ENCODE measurements around the gene TTC19. TPM values are rescaled to one million over a fixed set of nuclear protein-coding genes. Genes with fewer than 3 reads are reported as not detected.

TTC19 gene
- total RNA-seq, 1 experiment from 2014 or later: 20.2 TPM

DNA sequence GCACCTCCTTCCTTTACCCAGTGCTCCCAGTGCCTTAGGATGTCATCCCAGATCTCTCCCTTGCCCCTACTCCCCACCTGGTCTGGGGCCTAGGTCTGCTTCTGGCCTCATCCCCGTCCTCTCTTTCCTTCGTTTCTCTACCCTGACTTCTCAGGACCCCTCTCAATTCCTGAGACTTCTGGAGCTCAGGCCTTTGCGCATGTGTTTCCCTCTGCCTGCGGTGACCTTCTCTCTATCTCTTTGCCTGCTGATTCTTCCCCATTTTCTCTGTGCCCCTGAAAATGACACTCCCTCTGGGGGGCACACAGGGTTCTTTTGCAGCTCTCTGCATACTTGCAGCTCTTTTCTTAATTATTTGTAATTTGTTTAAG, 41.2 kb upstream of the TTC19 start:
- no TSS peak for BruUV-seq (replicated peaks)
- H3K27me3 Mint-ChIP-seq (ENCODE audit: insufficient read depth, unreplicated experiment): no peaks in the 10 kb centered on the region
- TF ChIP-seq, protein P1, sequence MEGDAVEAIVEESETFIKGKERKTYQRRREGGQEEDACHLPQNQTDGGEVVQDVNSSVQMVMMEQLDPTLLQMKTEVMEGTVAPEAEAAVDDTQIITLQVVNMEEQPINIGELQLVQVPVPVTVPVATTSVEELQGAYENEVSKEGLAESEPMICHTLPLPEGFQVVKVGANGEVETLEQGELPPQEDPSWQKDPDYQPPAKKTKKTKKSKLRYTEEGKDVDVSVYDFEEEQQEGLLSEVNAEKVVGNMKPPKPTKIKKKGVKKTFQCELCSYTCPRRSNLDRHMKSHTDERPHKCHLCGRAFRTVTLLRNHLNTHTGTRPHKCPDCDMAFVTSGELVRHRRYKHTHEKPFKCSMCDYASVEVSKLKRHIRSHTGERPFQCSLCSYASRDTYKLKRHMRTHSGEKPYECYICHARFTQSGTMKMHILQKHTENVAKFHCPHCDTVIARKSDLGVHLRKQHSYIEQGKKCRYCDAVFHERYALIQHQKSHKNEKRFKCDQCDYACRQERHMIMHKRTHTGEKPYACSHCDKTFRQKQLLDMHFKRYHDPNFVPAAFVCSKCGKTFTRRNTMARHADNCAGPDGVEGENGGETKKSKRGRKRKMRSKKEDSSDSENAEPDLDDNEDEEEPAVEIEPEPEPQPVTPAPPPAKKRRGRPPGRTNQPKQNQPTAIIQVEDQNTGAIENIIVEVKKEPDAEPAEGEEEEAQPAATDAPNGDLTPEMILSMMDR (IDR thresholded peaks at IDR 0.05; ENCODE audit: insufficient read depth in 1 of 2, low read depth in 1 of 2, low read length in 1 of 2, severe bottlenecking in 1 of 2, unreplicated experiment in 1 of 2): no peak
- ChIA-PET CTCF (no interaction called here), POLR2A (interaction anchor here (0.7 kb wide), 1 partner anchor 18 kb away, joined by 9 read pairs; no protein-coding TSS in a partner anchor)
- H3K4me1 Mint-ChIP-seq (ENCODE audit: low read depth, unreplicated experiment): peaks cover 9% of the 10 kb centered on the region
- no peak for DNase-seq
- H3K4me3 Mint-ChIP-seq (ENCODE audit: unreplicated experiment): no peak overlapping the region
- Histone ChIP-seq H3K4me3 (ENCODE audit: low read depth, low read length) (no peak overlapping the region), H3K36me3 (ENCODE audit: control insufficient read depth, insufficient read depth, low read length) (no peaks in the 10 kb centered on the region), H3K4me1 (peaks cover under 1% of the 10 kb centered on the region; the same call in 1 of the 2 replicates), H3K9me3 (no peaks in the 10 kb centered on the region), H3K27me3 (replicated peaks; ENCODE audit: control insufficient read depth, insufficient read depth, low read length) (no peaks in the 10 kb centered on the region)
- intact Hi-C loops (cut with micrococcal nuclease; ENCODE audit: unreplicated experiment): no loop called here
- H3K27ac Mint-ChIP-seq (ENCODE audit: unreplicated experiment): no peak overlapping the region
- H3K9me3 Mint-ChIP-seq (ENCODE audit: unreplicated experiment): no peaks in the 10 kb centered on the region
- no peaks in the 10 kb centered on the region for H3K36me3 Mint-ChIP-seq (ENCODE audit: insufficient read depth, unreplicated experiment)

DNA sequence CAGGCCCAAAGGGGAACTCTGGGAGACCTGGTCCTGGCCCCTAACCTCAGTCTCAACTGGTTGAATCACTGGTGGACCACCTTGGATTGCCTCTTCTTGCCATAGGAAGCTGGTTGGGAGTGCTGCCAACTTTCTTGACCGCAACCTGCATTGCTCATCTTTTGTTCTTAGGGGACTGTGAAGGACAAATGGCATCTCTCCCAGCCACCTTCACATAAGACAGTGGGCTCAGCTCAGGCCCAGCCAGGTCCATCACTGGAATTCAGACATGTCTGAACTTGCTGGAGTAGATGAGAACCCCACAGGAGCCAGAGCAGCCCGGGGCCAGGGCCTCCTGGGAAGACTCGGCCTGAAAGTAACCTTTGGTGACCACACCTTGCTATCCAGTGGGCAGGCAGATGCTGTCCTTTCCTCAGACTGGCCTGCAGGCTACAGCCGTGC, 35.9 kb upstream of the TTC19 start:
- Mint-ChIP-seq H3K9me3 (ENCODE audit: unreplicated experiment) (no peaks in the 10 kb centered on the region), H3K4me1 (ENCODE audit: low read depth, unreplicated experiment) (peaks cover 10% of the 10 kb centered on the region), H3K4me3 (ENCODE audit: unreplicated experiment) (no peak overlapping the region), H3K27ac (ENCODE audit: unreplicated experiment) (no peak overlapping the region), H3K27me3 (ENCODE audit: insufficient read depth, unreplicated experiment) (no peaks in the 10 kb centered on the region), H3K36me3 (ENCODE audit: insufficient read depth, unreplicated experiment) (no peaks in the 10 kb centered on the region)
- DNase-seq: peak in 1 of 2 experiments; percentile 41
- Histone ChIP-seq H3K4me3 (ENCODE audit: low read depth, low read length) (no peak overlapping the region), H3K4me1 (peaks cover 9% of the 10 kb centered on the region), H3K36me3 (ENCODE audit: control insufficient read depth, insufficient read depth, low read length) (no peaks in the 10 kb centered on the region), H3K27me3 (replicated peaks; ENCODE audit: control insufficient read depth, insufficient read depth, low read length) (no peaks in the 10 kb centered on the region), H3K9me3 (no peaks in the 10 kb centered on the region)
- CTCF ChIA-PET: no interaction called here
- no TSS peak for BruUV-seq (replicated peaks)
- intact Hi-C loops (cut with micrococcal nuclease; ENCODE audit: unreplicated experiment): no loop called here
- POLR2A ChIA-PET: no interaction called here
- TF ChIP-seq, protein P1 (IDR thresholded peaks at IDR 0.05; ENCODE audit: insufficient read depth in 1 of 2, low read depth in 1 of 2, low read length in 1 of 2, severe bottlenecking in 1 of 2, unreplicated experiment in 1 of 2): no peak

DNA sequence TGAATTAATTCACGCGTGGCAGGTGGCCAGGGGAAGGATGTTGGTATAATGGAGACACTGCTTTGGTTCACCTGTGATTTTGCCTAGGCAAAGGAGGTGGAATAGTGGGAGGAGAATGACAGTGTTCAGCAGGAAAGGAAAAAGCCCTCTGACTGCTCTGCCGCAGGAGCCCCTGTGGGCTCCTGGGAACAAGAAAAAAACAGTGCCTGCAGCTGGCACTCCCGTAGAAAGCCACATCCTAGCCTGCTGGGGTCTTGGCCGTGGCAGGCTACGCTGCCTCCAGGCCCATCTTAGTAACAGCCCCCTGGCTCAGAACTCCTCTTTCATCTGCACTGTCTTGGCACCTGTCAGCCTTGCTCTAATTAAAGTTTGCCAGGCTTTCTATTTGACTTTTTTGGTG, 34.1 kb upstream of the TTC19 start:
- H3K4me3 ChIP-seq (ENCODE audit: low read depth, low read length): no peak overlapping the region
- Mint-ChIP-seq H3K27ac (ENCODE audit: unreplicated experiment) (no peak overlapping the region), H3K4me1 (ENCODE audit: low read depth, unreplicated experiment) (peaks cover 6% of the 10 kb centered on the region), H3K36me3 (ENCODE audit: insufficient read depth, unreplicated experiment) (no peaks in the 10 kb centered on the region), H3K27me3 (ENCODE audit: insufficient read depth, unreplicated experiment) (no peaks in the 10 kb centered on the region), H3K4me3 (ENCODE audit: unreplicated experiment) (no peak overlapping the region), H3K9me3 (ENCODE audit: unreplicated experiment) (no peaks in the 10 kb centered on the region)
- H3K36me3 ChIP-seq (ENCODE audit: control insufficient read depth, insufficient read depth, low read length): no peaks in the 10 kb centered on the region
- DNase-seq: no peak
- H3K27me3 ChIP-seq (replicated peaks; ENCODE audit: control insufficient read depth, insufficient read depth, low read length): no peaks in the 10 kb centered on the region
- H3K4me1 ChIP-seq: peaks cover 9% of the 10 kb centered on the region
- no TSS peak for BruUV-seq (replicated peaks)
- TF ChIP-seq, protein P1 (IDR thresholded peaks at IDR 0.05; ENCODE audit: insufficient read depth in 1 of 2, low read depth in 1 of 2, low read length in 1 of 2, severe bottlenecking in 1 of 2, unreplicated experiment in 1 of 2): no peak
- ChIA-PET CTCF (no interaction called here), POLR2A (no interaction called here)
- intact Hi-C loops (cut with micrococcal nuclease; ENCODE audit: unreplicated experiment): no loop called here
- H3K9me3 ChIP-seq: no peaks in the 10 kb centered on the region
